HL-60 (cell line): ENCODE results near the gene SEC16B.

ENCODE experiments used
- DNase-seq, 2 experiments: peaks; one replicate each; pipeline ENCODE4 v3.0.0-alpha.2; 2010 to 2020; ENCODE audit warnings: low read depth in 1 of 2, low spot score in 1 of 2
- H3K27ac ChIP-seq: fragments of 250-450 bp; sonication (Bioruptor Pico); replicated peaks from 2 replicates; pipeline ENCODE4 v1.5.1; 2020; ENCODE audit warnings: mild to moderate bottlenecking, moderate library complexity
- H3K27me3 ChIP-seq: fragments of 250-450 bp; sonication (Bioruptor Pico); 2 replicates; pipeline ENCODE4 v1.5.1; 2021; ENCODE audit warnings: mild to moderate bottlenecking, moderate library complexity; ENCODE audit not compliant: insufficient read depth, poor library complexity, severe bottlenecking
- H3K4me3 ChIP-seq: replicated peaks from 2 replicates; pipeline ENCODE4 v1.5.1; 2011; ENCODE audit warnings: mild to moderate bottlenecking, control low read depth, low read length; ENCODE audit not compliant: insufficient read depth
- CTCF ChIP-seq: IDR thresholded peaks from one replicate; pipeline ENCODE4 v1.5.1; 2011; ENCODE audit warnings: low read length, control low read depth, inconsistent platforms; ENCODE audit not compliant: insufficient read depth
- GABPA ChIP-seq: IDR thresholded peaks from 2 replicates; pipeline ENCODE4 v1.6.1; 2012; ENCODE audit warnings: low read depth
- POLR2AphosphoS5 ChIP-seq: IDR thresholded peaks from 2 replicates; pipeline ENCODE4 v1.6.1; 2012; ENCODE audit warnings: low read depth
- REST ChIP-seq: IDR thresholded peaks from 2 replicates; pipeline ENCODE4 v1.6.1; 2012; ENCODE audit warnings: low read depth; ENCODE audit not compliant: insufficient replicate concordance
- SPI1 ChIP-seq: IDR thresholded peaks from 2 replicates; pipeline ENCODE4 v1.6.1; 2012; ENCODE audit warnings: low read depth, mild to moderate bottlenecking, borderline replicate concordance

Gene SEC16B

DNA sequence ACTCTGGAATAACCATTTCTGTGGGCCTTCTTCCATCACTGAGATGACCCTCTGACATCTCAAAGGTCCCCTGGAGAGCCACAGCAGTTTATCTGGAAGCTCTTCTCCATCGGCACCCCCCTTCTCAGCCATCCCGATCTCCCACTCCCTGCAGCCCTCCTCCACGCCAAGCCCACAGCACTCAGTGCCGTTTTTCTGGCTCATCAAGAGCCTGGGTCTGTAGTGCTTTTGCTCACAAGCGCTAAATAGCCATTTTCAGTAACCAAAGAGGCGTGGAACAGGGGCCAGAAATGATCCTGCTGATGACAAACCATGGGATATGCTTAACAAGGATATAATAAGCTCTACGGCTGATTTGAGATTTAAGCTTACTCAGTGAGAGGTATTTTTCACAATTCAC is 17.6 kb downstream of the SEC16B start:
- no peaks in the 10 kb centered on the region for H3K27me3 ChIP-seq
- TF ChIP-seq CTCF (no peak), SPI1 (no peak), REST (no peak), POLR2AphosphoS5 (no peak), GABPA (no peak)
- no peak for DNase-seq
- no peak overlapping the region for H3K4me3 ChIP-seq
- H3K27ac ChIP-seq = no peak overlapping the region

GRCh38 chr1:177950506-177950905 is 19.4 kb downstream of the SEC16B start:
- Histone ChIP-seq H3K4me3 (no peak overlapping the region), H3K27ac (no peak overlapping the region), H3K27me3 (no peaks in the 10 kb centered on the region)
- TF ChIP-seq SPI1 (no peak), REST (no peak)
- DNase-seq = no peak

DNA sequence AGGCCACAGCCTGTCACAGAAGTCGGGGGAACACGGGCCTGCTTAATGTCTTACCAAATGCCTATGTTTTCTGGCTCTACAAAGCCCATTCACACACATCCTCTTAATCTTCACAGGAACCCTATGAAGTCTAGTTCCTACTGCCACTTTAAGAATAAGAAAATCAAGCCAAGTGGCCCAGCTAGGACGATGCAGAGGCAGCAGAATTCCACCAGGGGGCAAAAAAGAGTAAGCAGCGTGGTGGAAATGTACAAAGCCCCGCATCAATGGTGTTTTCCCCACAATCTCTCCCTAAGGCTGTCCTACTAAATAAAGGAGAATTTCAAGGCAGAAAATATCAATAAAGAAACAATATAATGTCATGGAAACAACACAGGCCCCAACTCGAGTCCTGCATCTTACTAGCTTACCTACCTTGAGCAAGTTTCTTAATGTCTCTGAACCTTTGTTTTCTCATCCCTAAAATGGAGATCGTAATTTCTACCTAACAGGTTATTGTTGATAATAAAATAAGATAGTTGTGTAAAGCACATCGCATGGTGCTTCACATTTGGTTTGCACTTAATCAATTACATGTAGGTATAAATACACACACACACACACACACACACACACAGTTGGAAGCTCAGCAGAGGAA is 21.4 kb downstream of the SEC16B start:
- peak in 1 of 2 experiments; percentile 49 for DNase-seq
- Histone ChIP-seq H3K27me3 (no peaks in the 10 kb centered on the region), H3K4me3 (no peak overlapping the region), H3K27ac (no peak overlapping the region)
- TF ChIP-seq POLR2AphosphoS5 (no peak), CTCF (peak; percentile 83)

DNA sequence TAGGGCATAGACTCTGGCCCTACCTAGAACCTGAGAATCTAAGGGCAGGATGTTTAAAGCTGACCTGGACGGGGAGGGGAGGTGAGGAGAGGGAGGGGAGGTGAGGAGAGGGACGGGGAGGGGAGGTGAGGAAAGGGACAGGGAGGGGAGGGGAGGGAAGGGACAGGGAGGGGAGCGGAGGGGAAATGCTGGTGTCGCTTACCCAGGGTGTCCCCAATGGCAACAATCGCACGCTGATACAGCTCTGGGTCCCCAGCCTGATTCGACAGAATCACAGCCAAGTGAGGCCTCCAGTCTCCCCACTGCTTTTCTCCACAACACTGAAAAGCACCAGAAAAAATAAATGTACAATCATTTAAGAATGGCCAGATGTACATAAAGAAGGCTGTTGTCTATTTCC is 22.2 kb downstream of the SEC16B start:
- no peak overlapping the region for H3K4me3 ChIP-seq
- DNase-seq = no peak
- no peak for TF ChIP-seq REST
- no peak for TF ChIP-seq SPI1
- TF ChIP-seq POLR2AphosphoS5 = no peak
- TF ChIP-seq GABPA = no peak
- no peak for TF ChIP-seq CTCF
- no peak overlapping the region for H3K27ac ChIP-seq
- H3K27me3 ChIP-seq = no peaks in the 10 kb centered on the region
